ENCODE measurements around the gene CDH23. TPM values are rescaled to one million over a fixed set of nuclear protein-coding genes. Genes with fewer than 3 reads are reported as not detected.

The CDH23 gene
- total and polyA plus RNA-seq, 12 donors: 1.7 to 20.2 (median 7.8) TPM

GRCh38 chr10:71842856-71843686 is 446.4 kb downstream of the CDH23 start:
- Histone ChIP-seq H3K27ac (peak overlapping the region in 2 of 5 donors; percentile 35 to 41), H3K4me1 (replicated peaks in 1 of 2) (peaks cover 66 to 93% of the 10 kb centered on the region in 2 donors)

DNA sequence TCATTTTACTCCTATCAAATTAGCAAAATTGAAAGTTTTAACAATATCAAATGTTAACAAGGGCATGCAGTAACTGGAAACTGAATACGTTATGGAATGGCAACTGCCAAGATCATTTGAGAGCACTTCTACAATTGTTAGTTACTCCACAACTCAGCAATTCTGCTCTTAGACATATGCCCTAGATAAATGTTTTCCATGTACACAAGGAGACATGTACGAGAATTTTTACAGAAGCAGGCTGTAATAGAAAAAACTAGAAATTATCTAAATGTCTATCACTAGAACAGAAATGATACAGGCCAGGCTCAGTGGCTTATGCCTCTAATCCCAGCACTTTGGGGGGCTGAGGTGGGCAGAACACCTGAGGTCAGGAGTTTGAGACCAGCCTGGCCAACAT is 447.4 kb downstream of the CDH23 start:
- Histone ChIP-seq H3K36me3 (replicated peaks in 1 of 2) (no peaks in the 10 kb centered on the region), H3K4me3 (no peak overlapping the region), H3K9me3 (replicated peaks in 1 of 3) (no peaks in the 10 kb centered on the region), H3K27me3 (no peaks in the 10 kb centered on the region), H3K27ac (peak overlapping the region in 3 of 5 donors; percentile 6 to 99 (median 35)), H3K4me1 (replicated peaks in 1 of 2) (peaks cover 66 to 93% of the 10 kb centered on the region in 2 donors)
- intact Hi-C loops (cut with DNase I): no loop called here
- DNase-seq: no peak
- 24 to 47% (median 42%) methylated on average over 2 of the region's 2 CpGs for WGBS, 4 donors
- no peak for TF ChIP-seq POLR2A (IDR thresholded peaks at IDR 0.05)
- TF ChIP-seq, protein P1, sequence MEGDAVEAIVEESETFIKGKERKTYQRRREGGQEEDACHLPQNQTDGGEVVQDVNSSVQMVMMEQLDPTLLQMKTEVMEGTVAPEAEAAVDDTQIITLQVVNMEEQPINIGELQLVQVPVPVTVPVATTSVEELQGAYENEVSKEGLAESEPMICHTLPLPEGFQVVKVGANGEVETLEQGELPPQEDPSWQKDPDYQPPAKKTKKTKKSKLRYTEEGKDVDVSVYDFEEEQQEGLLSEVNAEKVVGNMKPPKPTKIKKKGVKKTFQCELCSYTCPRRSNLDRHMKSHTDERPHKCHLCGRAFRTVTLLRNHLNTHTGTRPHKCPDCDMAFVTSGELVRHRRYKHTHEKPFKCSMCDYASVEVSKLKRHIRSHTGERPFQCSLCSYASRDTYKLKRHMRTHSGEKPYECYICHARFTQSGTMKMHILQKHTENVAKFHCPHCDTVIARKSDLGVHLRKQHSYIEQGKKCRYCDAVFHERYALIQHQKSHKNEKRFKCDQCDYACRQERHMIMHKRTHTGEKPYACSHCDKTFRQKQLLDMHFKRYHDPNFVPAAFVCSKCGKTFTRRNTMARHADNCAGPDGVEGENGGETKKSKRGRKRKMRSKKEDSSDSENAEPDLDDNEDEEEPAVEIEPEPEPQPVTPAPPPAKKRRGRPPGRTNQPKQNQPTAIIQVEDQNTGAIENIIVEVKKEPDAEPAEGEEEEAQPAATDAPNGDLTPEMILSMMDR (IDR thresholded peaks at IDR 0.05): no peak

More at GRCh38 chr10:71842856-71843686, 446.4 kb downstream of the CDH23 start:
- TF ChIP-seq, protein P1 (IDR thresholded peaks at IDR 0.05): no peak
- TF ChIP-seq POLR2A (IDR thresholded peaks at IDR 0.05): no peak
- Histone ChIP-seq H3K27me3 (no peaks in the 10 kb centered on the region), H3K9me3 (replicated peaks in 1 of 3) (no peaks in the 10 kb centered on the region), H3K36me3 (replicated peaks in 1 of 2) (no peaks in the 10 kb centered on the region), H3K4me3 (no peak overlapping the region)
- 76 to 82% (median 77%) methylated on average over 14 of the region's 14 CpGs for WGBS, 4 donors
- intact Hi-C loops (cut with DNase I): no loop called here
- no peak for DNase-seq

DNA sequence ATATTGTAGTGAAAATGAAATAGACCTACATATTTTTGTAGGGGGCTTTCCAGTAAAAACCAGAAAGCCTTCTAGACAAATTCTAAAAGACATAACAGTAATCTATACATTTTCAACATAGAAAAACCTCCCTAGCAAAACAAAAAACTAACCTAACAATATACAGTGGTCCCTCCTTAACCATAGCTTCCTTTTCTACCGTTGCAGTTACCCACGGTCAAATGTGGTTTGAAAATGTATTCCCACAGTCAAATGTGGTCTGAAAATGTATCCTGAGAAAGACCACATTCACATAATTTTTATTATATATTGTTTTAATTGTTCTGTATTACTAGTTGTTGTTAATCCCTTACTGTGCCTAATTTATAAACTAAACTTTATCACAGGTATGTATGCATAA is 448.0 kb downstream of the CDH23 start:
- Histone ChIP-seq H3K4me3 (no peak overlapping the region), H3K36me3 (replicated peaks in 1 of 2) (no peaks in the 10 kb centered on the region), H3K27ac (peak overlapping the region in 2 of 5 donors; percentile 35 to 99), H3K9me3 (replicated peaks in 1 of 3) (no peaks in the 10 kb centered on the region), H3K27me3 (no peaks in the 10 kb centered on the region), H3K4me1 (replicated peaks in 1 of 2) (peaks cover 61 to 93% of the 10 kb centered on the region in 2 donors)
- TF ChIP-seq, protein P1 (IDR thresholded peaks at IDR 0.05): no peak
- no peak for TF ChIP-seq POLR2A (IDR thresholded peaks at IDR 0.05)
- DNase-seq: no peak
- intact Hi-C loops (cut with DNase I): no loop called here
- WGBS, 4 donors: 75 to 82% (median 78%) methylated on average over 2 of the region's 2 CpGs

DNA sequence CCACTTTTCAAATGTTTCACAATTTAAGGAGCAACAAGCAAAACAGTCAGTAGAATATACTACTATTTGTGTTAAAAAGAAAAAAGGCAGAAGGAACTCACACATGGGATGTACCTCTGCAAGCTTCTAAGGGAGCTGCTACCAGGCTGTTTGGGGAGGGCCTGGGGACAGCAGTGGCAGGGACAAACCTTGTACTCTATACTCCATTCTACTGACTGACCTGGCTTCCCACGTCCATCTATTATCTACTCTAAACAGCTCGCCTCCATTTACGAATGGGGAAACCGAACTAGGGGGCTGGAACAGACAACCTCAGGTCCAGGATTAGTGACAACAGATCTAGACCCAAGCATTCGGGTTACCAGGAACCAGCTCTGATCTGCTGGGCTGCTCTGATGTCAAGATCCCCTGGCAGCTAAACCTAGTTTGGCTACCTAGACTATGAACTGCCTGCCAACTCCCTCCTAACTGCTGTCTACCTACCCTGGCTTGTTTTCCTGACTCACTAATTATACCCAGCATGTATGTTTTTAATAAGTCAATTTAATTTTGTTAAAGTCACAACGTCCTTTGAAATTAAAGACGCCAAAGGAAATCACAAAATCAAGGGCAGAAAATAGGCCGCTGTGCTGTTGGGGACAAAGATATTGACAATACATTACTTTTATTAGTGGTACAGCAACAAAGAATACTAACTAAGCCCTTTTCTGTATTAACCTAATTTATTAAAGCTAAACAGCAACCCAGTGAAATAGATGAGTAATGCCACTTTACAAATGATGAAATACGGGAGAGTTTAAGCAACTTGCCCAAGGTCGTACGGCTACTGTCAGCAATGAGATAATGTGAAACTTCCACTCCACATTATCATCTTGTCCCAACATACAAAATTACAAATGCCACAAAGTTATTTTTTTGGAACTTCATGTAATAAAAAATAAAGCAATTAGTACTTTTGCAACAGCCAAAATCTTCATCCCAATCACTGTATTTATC is 449.0 kb downstream of the CDH23 start:
- Histone ChIP-seq H3K4me3 (peak overlapping the region in 1 of 4 donors; percentile 20), H3K9me3 (replicated peaks in 1 of 3) (no peaks in the 10 kb centered on the region), H3K27me3 (no peaks in the 10 kb centered on the region), H3K27ac (peak overlapping the region; percentile 10 to 99 (median 73)), H3K36me3 (replicated peaks in 1 of 2) (no peaks in the 10 kb centered on the region), H3K4me1 (replicated peaks in 1 of 2) (peaks cover 51 to 87% of the 10 kb centered on the region in 2 donors)
- 41 to 47% (median 43%) methylated on average over 11 of the region's 11 CpGs for WGBS, 4 donors
- DNase-seq: peak in 3 of 7 donors; percentile 46 to 73 (median 52)
- intact Hi-C loops (cut with DNase I): no loop called here
- TF ChIP-seq POLR2A (IDR thresholded peaks at IDR 0.05): no peak

Data from adrenal gland (tissue), 12 donors.